ENCODE data around the gene GNG7. TPM values are rescaled to one million over a fixed set of nuclear protein-coding genes. Genes with fewer than 3 reads are reported as not detected.
"Not testable (repeated sequence)": the region's sequence is repeated elsewhere in the genome, so short reads cannot be mapped to it uniquely, and the experiment has no call there.

Gene GNG7
- total RNA-seq, 2 experiments from 2014 or later, result not detected

- CTCF ChIA-PET; H3K27me3 Mint-ChIP-seq; ATAC-seq; H3K4me1 Mint-ChIP-seq; H3K36me3 Mint-ChIP-seq; H3K9me3 Mint-ChIP-seq (ENCODE audit: low read depth); H3K4me3 Mint-ChIP-seq; DNase-seq; H3K27ac Mint-ChIP-seq: not testable (repeated sequence)
These were observed 11.6 kb upstream of the GNG7 start for GRCh38 chr19:2714102-2714501.

GRCh38 chr19:2713170-2713569, 10.7 kb upstream of the GNG7 start:
- H3K4me3 Mint-ChIP-seq; H3K36me3 Mint-ChIP-seq; ATAC-seq; H3K9me3 Mint-ChIP-seq (ENCODE audit: low read depth); H3K27me3 Mint-ChIP-seq; CTCF ChIA-PET; H3K27ac Mint-ChIP-seq; DNase-seq; H3K4me1 Mint-ChIP-seq: not testable (repeated sequence)

GRCh38 chr19:2711875-2712205, 9.3 kb upstream of the GNG7 start:
- CTCF ChIA-PET, result no interaction called here
- Mint-ChIP-seq H3K27me3 (no peaks in the 10 kb centered on the region), H3K9me3 (ENCODE audit: low read depth) (peaks cover 10% of the 10 kb centered on the region), H3K36me3 (peaks cover 3% of the 10 kb centered on the region), H3K4me3 (no peak overlapping the region), H3K4me1 (peaks cover 3% of the 10 kb centered on the region), H3K27ac (no peak overlapping the region)
- no peak for ATAC-seq
- DNase-seq, result no peak

GRCh38 chr19:2711172-2711874, 8.8 kb upstream of the GNG7 start:
- Mint-ChIP-seq H3K4me3 (no peak overlapping the region), H3K27ac (no peak overlapping the region), H3K36me3 (peaks cover 3% of the 10 kb centered on the region), H3K4me1 (peaks cover 3% of the 10 kb centered on the region), H3K9me3 (ENCODE audit: low read depth) (peaks cover 10% of the 10 kb centered on the region), H3K27me3 (no peaks in the 10 kb centered on the region)
- DNase-seq, result no peak
- no peak for ATAC-seq
- CTCF ChIA-PET, result interaction anchor here (0.7 to 1.1 kb wide), 2 partner anchors 12 to 63 kb away, joined by 3 read pairs; no protein-coding TSS in a partner anchor

GRCh38 chr19:2706251-2706650, 3.8 kb upstream of the GNG7 start:
- CTCF ChIA-PET, result no interaction called here
- no peak for DNase-seq
- Mint-ChIP-seq H3K27me3 (peaks cover 5% of the 10 kb centered on the region), H3K36me3 (no peaks in the 10 kb centered on the region), H3K9me3 (ENCODE audit: low read depth) (no peaks in the 10 kb centered on the region), H3K4me1 (peaks cover 6% of the 10 kb centered on the region), H3K27ac (no peak overlapping the region), H3K4me3 (no peak overlapping the region)
- no peak for ATAC-seq

- Mint-ChIP-seq H3K27ac (no peak overlapping the region), H3K4me1 (peaks cover 5% of the 10 kb centered on the region), H3K9me3 (ENCODE audit: low read depth) (no peaks in the 10 kb centered on the region), H3K4me3 (no peak overlapping the region), H3K27me3 (peaks cover 7% of the 10 kb centered on the region), H3K36me3 (no peaks in the 10 kb centered on the region)
- ATAC-seq (no peak), DNase-seq (no peak)
- CTCF ChIA-PET, result interaction anchor here (0.6 kb wide), 1 partner anchor 271 kb away, joined by 3 read pairs; no protein-coding TSS in a partner anchor
These were observed 1.3 kb upstream of the GNG7 start for GRCh38 chr19:2703691-2704216.

- Mint-ChIP-seq H3K27me3 (peaks cover 7% of the 10 kb centered on the region), H3K4me3 (no peak overlapping the region), H3K27ac (no peak overlapping the region), H3K36me3 (no peaks in the 10 kb centered on the region), H3K9me3 (ENCODE audit: low read depth) (no peaks in the 10 kb centered on the region), H3K4me1 (peaks cover 7% of the 10 kb centered on the region)
- DNase-seq (no peak), ATAC-seq (no peak)
- CTCF ChIA-PET, result interaction anchor here (0.6 kb wide), 1 partner anchor 272 kb away, joined by 3 read pairs; no protein-coding TSS in a partner anchor
These were observed 563 bp upstream of the GNG7 start for GRCh38 chr19:2703077-2703437.

GRCh38 chr19:2701361-2702169, 929 bp downstream of the GNG7 start:
- ATAC-seq, result no peak
- H3K4me3 Mint-ChIP-seq, result peak overlapping the region; percentile 13
- H3K27me3 Mint-ChIP-seq, result peaks cover 7% of the 10 kb centered on the region
- no peaks in the 10 kb centered on the region for H3K9me3 Mint-ChIP-seq (ENCODE audit: low read depth)
- CTCF ChIA-PET, result interaction anchor here (0.7 to 1.4 kb wide), 4 partner anchors 49 to 402 kb away, joined by 3 to 6 read pairs (median 4); no protein-coding TSS in a partner anchor
- no peak for DNase-seq
- no peaks in the 10 kb centered on the region for H3K36me3 Mint-ChIP-seq
- peaks cover 7% of the 10 kb centered on the region for H3K4me1 Mint-ChIP-seq
- no peak overlapping the region for H3K27ac Mint-ChIP-seq

GRCh38 chr19:2700660-2701360, 1.7 kb downstream of the GNG7 start:
- no peaks in the 10 kb centered on the region for H3K36me3 Mint-ChIP-seq
- DNase-seq (no peak), ATAC-seq (no peak)
- H3K27me3 Mint-ChIP-seq, result peaks cover 7% of the 10 kb centered on the region
- H3K27ac Mint-ChIP-seq, result no peak overlapping the region
- CTCF ChIA-PET, result interaction anchor here (0.7 to 1.4 kb wide), 2 partner anchors 49 to 365 kb away, joined by 3 read pairs; no protein-coding TSS in a partner anchor
- no peak overlapping the region for H3K4me3 Mint-ChIP-seq
- H3K9me3 Mint-ChIP-seq (ENCODE audit: low read depth), result no peaks in the 10 kb centered on the region
- H3K4me1 Mint-ChIP-seq, result peaks cover 7% of the 10 kb centered on the region

GRCh38 chr19:2699413-2700140, 2.9 kb downstream of the GNG7 start:
- Mint-ChIP-seq H3K9me3 (ENCODE audit: low read depth) (no peaks in the 10 kb centered on the region), H3K4me1 (peaks cover 7% of the 10 kb centered on the region), H3K27ac (no peak overlapping the region), H3K4me3 (no peak overlapping the region), H3K36me3 (no peaks in the 10 kb centered on the region), H3K27me3 (peaks cover 7% of the 10 kb centered on the region)
- DNase-seq (no peak), ATAC-seq (no peak)
- CTCF ChIA-PET, result interaction anchor here (0.6 to 2.0 kb wide), 3 partner anchors 11 to 1622 kb away, joined by 3 to 8 read pairs (median 3); no protein-coding TSS in a partner anchor

- ATAC-seq, result no peak
- Mint-ChIP-seq H3K36me3 (no peaks in the 10 kb centered on the region), H3K27ac (no peak overlapping the region), H3K4me3 (no peak overlapping the region), H3K9me3 (ENCODE audit: low read depth) (no peaks in the 10 kb centered on the region), H3K4me1 (peaks cover 3% of the 10 kb centered on the region), H3K27me3 (no peaks in the 10 kb centered on the region)
- CTCF ChIA-PET, result interaction anchor here (1.2 kb wide), 1 partner anchor 410 kb away, joined by 3 read pairs; no protein-coding TSS in a partner anchor
- no peak for DNase-seq
These were observed 8.3 kb downstream of the GNG7 start for GRCh38 chr19:2694196-2694595.

- no peak for DNase-seq
- no peak for ATAC-seq
- H3K4me3 Mint-ChIP-seq, result no peak overlapping the region
- H3K27ac Mint-ChIP-seq, result no peak overlapping the region
- H3K9me3 Mint-ChIP-seq (ENCODE audit: low read depth), result no peaks in the 10 kb centered on the region
- H3K36me3 Mint-ChIP-seq, result no peaks in the 10 kb centered on the region
- H3K4me1 Mint-ChIP-seq, result peaks cover under 1% of the 10 kb centered on the region
- H3K27me3 Mint-ChIP-seq, result no peaks in the 10 kb centered on the region
- CTCF ChIA-PET, result interaction anchor here (0.8 to 1.2 kb wide), 2 partner anchors 45 to 410 kb away, joined by 3 read pairs; no protein-coding TSS in a partner anchor
These were observed 8.9 kb downstream of the GNG7 start for GRCh38 chr19:2693492-2694160.
